GM23338 (cell line): ENCODE results near the gene HCFC2. TPM values are rescaled to one million over a fixed set of nuclear protein-coding genes. Genes with fewer than 3 reads are reported as not detected.
"Not testable (repeated sequence)": the region's sequence is repeated elsewhere in the genome, so short reads cannot be mapped to it uniquely, and the experiment has no call there.

Experiments
- ATAC-seq: fragments of 200-7000 bp; cut with Tn5 transposase; 3 replicates; pipeline ENCODE4 v1.9.1; 2020
- DNase-seq: peaks from one replicate; pipeline ENCODE4 v3.0.0-alpha.2; 2015; ENCODE audit warnings: low spot score
- H2AFZ ChIP-seq: fragments of 200-600 bp; sonication (generic); 2 replicates; pipeline ENCODE4 v1.8.0; 2016; ENCODE audit warnings: antibody characterized with exemption, mild to moderate bottlenecking, moderate library complexity
- H3F3A ChIP-seq: fragments of 200-600 bp; sonication (generic); replicated peaks from 2 replicates; pipeline ENCODE4 v1.8.0; 2017; ENCODE audit warnings: antibody characterized with exemption, mixed run types, low read depth
- H3K27ac ChIP-seq: fragments of 200-600 bp; sonication (generic); 2 replicates; pipeline ENCODE4 v1.6.1; 2016; ENCODE audit warnings: low read depth
- H3K27me3 ChIP-seq: fragments of 200-600 bp; sonication (generic); 2 replicates; pipeline ENCODE4 v1.8.0; 2016; ENCODE audit warnings: mild to moderate bottlenecking, mixed run types, moderate library complexity; ENCODE audit not compliant: insufficient read depth
- H3K36me3 ChIP-seq: fragments of 200-600 bp; sonication (generic); 2 replicates; pipeline ENCODE4 v1.8.0; 2016; ENCODE audit warnings: mild to moderate bottlenecking; ENCODE audit not compliant: insufficient read depth
- H3K4me1 ChIP-seq: fragments of 200-600 bp; sonication (generic); 2 replicates; pipeline ENCODE4 v1.8.0; 2016; ENCODE audit warnings: mild to moderate bottlenecking, moderate library complexity; ENCODE audit not compliant: insufficient read depth
- H3K4me2 ChIP-seq: fragments of 200-600 bp; sonication (generic); 2 replicates; pipeline ENCODE4 v1.7.1; 2017; ENCODE audit warnings: mixed run types
- H3K4me3 ChIP-seq: fragments of 200-600 bp; sonication (generic); 2 replicates; pipeline ENCODE4 v1.6.1; 2016; ENCODE audit warnings: mixed run types
- H3K79me2 ChIP-seq: fragments of 200-600 bp; sonication (generic); replicated peaks from 2 replicates; pipeline ENCODE4 v1.8.0; 2017; ENCODE audit warnings: mild to moderate bottlenecking; ENCODE audit not compliant: insufficient read depth
- H3K9me2 ChIP-seq: fragments of 200-600 bp; sonication (generic); 2 replicates; pipeline ENCODE4 v1.8.0; 2017; ENCODE audit not compliant: insufficient read depth
- H4K20me1 ChIP-seq: fragments of 200-600 bp; sonication (generic); replicated peaks from 2 replicates; pipeline ENCODE4 v1.8.0; 2017; ENCODE audit warnings: mild to moderate bottlenecking; ENCODE audit not compliant: insufficient read depth
- H3K27ac Mint-ChIP-seq: 2 replicates; pipeline ENCODE4 v1.8.0; 2020; ENCODE audit warnings: inconsistent platforms, mild to moderate bottlenecking, moderate library complexity, mixed read lengths
- H3K27me3 Mint-ChIP-seq: 3 replicates; pipeline ENCODE4 v1.8.0; 2022; ENCODE audit warnings: low read depth, mild to moderate bottlenecking, moderate library complexity, mixed read lengths, inconsistent platforms; ENCODE audit not compliant: insufficient read depth, poor library complexity
- H3K36me3 Mint-ChIP-seq: 3 replicates; pipeline ENCODE4 v1.8.0; 2021; ENCODE audit warnings: low read depth, mild to moderate bottlenecking, inconsistent platforms, moderate library complexity, mixed read lengths
- H3K4me1 Mint-ChIP-seq: 3 replicates; pipeline ENCODE4 v1.8.0; 2020; ENCODE audit warnings: mild to moderate bottlenecking, inconsistent platforms, mixed read lengths
- H3K4me3 Mint-ChIP-seq: 3 replicates; pipeline ENCODE4 v1.8.0; 2021; ENCODE audit warnings: moderate library complexity, mild to moderate bottlenecking, inconsistent platforms, mixed read lengths
- H3K9me3 Mint-ChIP-seq: 3 replicates; pipeline ENCODE4 v1.8.0; 2020; ENCODE audit warnings: moderate library complexity, mild to moderate bottlenecking, inconsistent platforms, mixed read lengths
- EZH2 ChIP-seq: fragments of 200-600 bp; sonication (generic); IDR thresholded peaks from one replicate; pipeline ENCODE4 v1.8.0; 2017; ENCODE audit warnings: antibody characterized with exemption, mild to moderate bottlenecking, low read depth; ENCODE audit not compliant: unreplicated experiment
- JUNB ChIP-seq: IDR thresholded peaks from one replicate; pipeline ENCODE4 v1.6.1; 2016; ENCODE audit warnings: antibody characterized with exemption; ENCODE audit not compliant: unreplicated experiment
- NANOG ChIP-seq: IDR thresholded peaks from 2 replicates; pipeline ENCODE4 v1.6.1; 2016; ENCODE audit warnings: antibody characterized with exemption, borderline replicate concordance
- POLR2AphosphoS5 ChIP-seq: IDR thresholded peaks from 2 replicates; pipeline ENCODE4 v1.6.1; 2016; ENCODE audit warnings: antibody characterized with exemption, low read depth
- STAT1 ChIP-seq: IDR thresholded peaks from one replicate; pipeline ENCODE4 v1.6.1; 2016; ENCODE audit warnings: antibody characterized with exemption; ENCODE audit not compliant: unreplicated experiment
- ZNF331 ChIP-seq: fragments of 250-450 bp; sonication (Bioruptor Pico); IDR thresholded peaks from 2 replicates; pipeline ENCODE4 v1.5.0; 2020; ENCODE audit warnings: low read depth, mild to moderate bottlenecking, moderate library complexity
- polyA plus RNA-seq: library from polyadenylated mRNA; unstranded; fragments of >200 nt; fragmentation: Nextera tagmentation; extraction: Ambion mirVana; gene quantifications from 2 replicates; pipeline ENCODE4 v1.2.1, GENCODE V29; 2016
- total RNA-seq: library from RNA; depleted of rRNA; stranded (reverse); fragments of >200 nt; shearing (Covaris generic); gene quantifications from 2 replicates; pipeline ENCODE4 v1.2.3, GENCODE V29; 2014
- TF ChIP-seq, protein P1 (sequence below): fragments of 250-450 bp; sonication (Bioruptor Pico); IDR thresholded peaks from 2 replicates; pipeline ENCODE4 v1.5.0; 2020; ENCODE audit warnings: mild to moderate bottlenecking, moderate library complexity
- TF ChIP-seq, protein P2 (sequence below): IDR thresholded peaks from one replicate; pipeline ENCODE4 v1.6.1; 2018; ENCODE audit warnings: antibody characterized with exemption; ENCODE audit not compliant: unreplicated experiment

HCFC2 gene
- total and polyA plus RNA-seq, 2 experiments from 2014 or later, result 1.9 to 2.5 TPM

DNA sequence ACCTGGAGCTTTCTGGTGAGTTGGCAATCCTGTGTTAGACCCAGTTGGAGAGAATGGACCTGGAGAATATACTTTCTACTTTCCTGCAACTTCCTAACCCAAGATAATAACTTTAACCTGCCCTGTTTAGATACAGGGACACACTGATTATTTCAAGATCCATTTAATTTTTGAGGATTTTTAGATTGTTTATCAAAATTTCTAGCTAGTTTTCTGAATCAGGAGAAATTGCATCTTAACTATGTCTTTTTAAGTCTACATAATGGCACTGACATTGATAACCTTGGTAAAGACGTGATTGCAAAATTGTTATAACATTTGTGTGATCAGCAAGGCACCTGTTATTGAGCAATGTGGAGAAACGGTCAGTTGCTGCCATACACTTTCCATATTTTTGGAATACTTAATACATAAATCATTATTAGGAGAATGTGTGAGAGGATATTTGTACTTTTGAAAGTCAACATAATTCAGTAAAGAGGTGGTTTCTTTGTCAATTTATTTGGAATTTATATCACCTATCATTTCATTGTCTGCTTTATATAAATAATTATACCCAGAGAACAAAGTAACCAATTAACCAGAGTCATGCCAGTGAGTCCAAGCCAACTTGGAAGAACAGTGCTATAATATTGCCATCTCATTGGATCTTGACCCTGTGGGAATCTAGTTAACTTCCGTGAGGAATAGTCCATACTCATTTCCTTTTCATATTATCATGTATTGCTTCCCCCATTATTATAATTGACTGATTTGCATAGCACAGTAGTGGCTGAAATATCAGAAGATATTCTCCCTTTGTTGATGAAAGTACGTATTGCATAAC is 45.3 kb downstream of the HCFC2 start:
- DNase-seq (no peak), ATAC-seq (no peak)
- Mint-ChIP-seq H3K27me3 (peaks cover 5% of the 10 kb centered on the region), H3K4me3 (no peak overlapping the region), H3K4me1 (peaks cover 16% of the 10 kb centered on the region), H3K9me3 (no peaks in the 10 kb centered on the region; the same call in 2 of the 3 replicates), H3K36me3 (0 out of 3 replicates have a peak, but pooled peaks cover 3% of the 10 kb centered on the region), H3K27ac (no peak overlapping the region)
- no peaks in the 10 kb centered on the region for H3K27me3 ChIP-seq
- H3K27ac ChIP-seq, result no peak overlapping the region
- peaks cover 18% of the 10 kb centered on the region for H3K4me1 ChIP-seq
- H4K20me1 ChIP-seq, result no peaks in the 10 kb centered on the region
- TF ChIP-seq JUNB (no peak), ZNF331 (CRISPR knock-in tag) (no peak), EZH2 (no peak), POLR2AphosphoS5 (no peak), NANOG (no peak), STAT1 (no peak)
- TF ChIP-seq, protein P1, sequence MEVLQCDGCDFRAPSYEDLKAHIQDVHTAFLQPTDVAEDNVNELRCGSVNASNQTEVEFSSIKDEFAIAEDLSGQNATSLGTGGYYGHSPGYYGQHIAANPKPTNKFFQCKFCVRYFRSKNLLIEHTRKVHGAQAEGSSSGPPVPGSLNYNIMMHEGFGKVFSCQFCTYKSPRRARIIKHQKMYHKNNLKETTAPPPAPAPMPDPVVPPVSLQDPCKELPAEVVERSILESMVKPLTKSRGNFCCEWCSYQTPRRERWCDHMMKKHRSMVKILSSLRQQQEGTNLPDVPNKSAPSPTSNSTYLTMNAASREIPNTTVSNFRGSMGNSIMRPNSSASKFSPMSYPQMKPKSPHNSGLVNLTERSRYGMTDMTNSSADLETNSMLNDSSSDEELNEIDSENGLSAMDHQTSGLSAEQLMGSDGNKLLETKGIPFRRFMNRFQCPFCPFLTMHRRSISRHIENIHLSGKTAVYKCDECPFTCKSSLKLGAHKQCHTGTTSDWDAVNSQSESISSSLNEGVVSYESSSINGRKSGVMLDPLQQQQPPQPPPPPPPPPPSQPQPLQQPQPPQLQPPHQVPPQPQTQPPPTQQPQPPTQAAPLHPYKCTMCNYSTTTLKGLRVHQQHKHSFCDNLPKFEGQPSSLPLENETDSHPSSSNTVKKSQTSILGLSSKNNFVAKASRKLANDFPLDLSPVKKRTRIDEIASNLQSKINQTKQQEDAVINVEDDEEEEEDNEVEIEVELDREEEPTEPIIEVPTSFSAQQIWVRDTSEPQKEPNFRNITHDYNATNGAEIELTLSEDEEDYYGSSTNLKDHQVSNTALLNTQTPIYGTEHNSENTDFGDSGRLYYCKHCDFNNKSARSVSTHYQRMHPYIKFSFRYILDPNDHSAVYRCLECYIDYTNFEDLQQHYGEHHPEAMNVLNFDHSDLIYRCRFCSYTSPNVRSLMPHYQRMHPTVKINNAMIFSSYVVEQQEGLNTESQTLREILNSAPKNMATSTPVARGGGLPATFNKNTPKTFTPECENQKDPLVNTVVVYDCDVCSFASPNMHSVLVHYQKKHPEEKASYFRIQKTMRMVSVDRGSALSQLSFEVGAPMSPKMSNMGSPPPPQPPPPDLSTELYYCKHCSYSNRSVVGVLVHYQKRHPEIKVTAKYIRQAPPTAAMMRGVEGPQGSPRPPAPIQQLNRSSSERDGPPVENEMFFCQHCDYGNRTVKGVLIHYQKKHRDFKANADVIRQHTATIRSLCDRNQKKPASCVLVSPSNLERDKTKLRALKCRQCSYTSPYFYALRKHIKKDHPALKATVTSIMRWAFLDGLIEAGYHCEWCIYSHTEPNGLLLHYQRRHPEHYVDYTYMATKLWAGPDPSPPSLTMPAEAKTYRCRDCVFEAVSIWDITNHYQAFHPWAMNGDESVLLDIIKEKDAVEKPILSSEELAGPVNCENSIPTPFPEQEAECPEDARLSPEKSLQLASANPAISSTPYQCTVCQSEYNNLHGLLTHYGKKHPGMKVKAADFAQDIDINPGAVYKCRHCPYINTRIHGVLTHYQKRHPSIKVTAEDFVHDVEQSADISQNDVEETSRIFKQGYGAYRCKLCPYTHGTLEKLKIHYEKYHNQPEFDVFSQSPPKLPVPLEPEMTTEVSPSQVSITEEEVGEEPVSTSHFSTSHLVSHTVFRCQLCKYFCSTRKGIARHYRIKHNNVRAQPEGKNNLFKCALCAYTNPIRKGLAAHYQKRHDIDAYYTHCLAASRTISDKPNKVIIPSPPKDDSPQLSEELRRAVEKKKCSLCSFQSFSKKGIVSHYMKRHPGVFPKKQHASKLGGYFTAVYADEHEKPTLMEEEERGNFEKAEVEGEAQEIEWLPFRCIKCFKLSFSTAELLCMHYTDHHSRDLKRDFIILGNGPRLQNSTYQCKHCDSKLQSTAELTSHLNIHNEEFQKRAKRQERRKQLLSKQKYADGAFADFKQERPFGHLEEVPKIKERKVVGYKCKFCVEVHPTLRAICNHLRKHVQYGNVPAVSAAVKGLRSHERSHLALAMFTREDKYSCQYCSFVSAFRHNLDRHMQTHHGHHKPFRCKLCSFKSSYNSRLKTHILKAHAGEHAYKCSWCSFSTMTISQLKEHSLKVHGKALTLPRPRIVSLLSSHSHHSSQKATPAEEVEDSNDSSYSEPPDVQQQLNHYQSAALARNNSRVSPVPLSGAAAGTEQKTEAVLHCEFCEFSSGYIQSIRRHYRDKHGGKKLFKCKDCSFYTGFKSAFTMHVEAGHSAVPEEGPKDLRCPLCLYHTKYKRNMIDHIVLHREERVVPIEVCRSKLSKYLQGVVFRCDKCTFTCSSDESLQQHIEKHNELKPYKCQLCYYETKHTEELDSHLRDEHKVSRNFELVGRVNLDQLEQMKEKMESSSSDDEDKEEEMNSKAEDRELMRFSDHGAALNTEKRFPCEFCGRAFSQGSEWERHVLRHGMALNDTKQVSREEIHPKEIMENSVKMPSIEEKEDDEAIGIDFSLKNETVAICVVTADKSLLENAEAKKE (CRISPR knock-in tag), result no peak
- TF ChIP-seq, protein P2, sequence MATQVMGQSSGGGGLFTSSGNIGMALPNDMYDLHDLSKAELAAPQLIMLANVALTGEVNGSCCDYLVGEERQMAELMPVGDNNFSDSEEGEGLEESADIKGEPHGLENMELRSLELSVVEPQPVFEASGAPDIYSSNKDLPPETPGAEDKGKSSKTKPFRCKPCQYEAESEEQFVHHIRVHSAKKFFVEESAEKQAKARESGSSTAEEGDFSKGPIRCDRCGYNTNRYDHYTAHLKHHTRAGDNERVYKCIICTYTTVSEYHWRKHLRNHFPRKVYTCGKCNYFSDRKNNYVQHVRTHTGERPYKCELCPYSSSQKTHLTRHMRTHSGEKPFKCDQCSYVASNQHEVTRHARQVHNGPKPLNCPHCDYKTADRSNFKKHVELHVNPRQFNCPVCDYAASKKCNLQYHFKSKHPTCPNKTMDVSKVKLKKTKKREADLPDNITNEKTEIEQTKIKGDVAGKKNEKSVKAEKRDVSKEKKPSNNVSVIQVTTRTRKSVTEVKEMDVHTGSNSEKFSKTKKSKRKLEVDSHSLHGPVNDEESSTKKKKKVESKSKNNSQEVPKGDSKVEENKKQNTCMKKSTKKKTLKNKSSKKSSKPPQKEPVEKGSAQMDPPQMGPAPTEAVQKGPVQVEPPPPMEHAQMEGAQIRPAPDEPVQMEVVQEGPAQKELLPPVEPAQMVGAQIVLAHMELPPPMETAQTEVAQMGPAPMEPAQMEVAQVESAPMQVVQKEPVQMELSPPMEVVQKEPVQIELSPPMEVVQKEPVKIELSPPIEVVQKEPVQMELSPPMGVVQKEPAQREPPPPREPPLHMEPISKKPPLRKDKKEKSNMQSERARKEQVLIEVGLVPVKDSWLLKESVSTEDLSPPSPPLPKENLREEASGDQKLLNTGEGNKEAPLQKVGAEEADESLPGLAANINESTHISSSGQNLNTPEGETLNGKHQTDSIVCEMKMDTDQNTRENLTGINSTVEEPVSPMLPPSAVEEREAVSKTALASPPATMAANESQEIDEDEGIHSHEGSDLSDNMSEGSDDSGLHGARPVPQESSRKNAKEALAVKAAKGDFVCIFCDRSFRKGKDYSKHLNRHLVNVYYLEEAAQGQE, result no peak
- no peak overlapping the region for H3K4me2 ChIP-seq
- H3F3A ChIP-seq, result no peaks in the 10 kb centered on the region
- H3K79me2 ChIP-seq, result no peaks in the 10 kb centered on the region
- H2AFZ ChIP-seq, result no peak overlapping the region
- no peaks in the 10 kb centered on the region for H3K9me2 ChIP-seq
- H3K36me3 ChIP-seq, result no peaks in the 10 kb centered on the region
- H3K4me3 ChIP-seq, result no peak overlapping the region

DNA sequence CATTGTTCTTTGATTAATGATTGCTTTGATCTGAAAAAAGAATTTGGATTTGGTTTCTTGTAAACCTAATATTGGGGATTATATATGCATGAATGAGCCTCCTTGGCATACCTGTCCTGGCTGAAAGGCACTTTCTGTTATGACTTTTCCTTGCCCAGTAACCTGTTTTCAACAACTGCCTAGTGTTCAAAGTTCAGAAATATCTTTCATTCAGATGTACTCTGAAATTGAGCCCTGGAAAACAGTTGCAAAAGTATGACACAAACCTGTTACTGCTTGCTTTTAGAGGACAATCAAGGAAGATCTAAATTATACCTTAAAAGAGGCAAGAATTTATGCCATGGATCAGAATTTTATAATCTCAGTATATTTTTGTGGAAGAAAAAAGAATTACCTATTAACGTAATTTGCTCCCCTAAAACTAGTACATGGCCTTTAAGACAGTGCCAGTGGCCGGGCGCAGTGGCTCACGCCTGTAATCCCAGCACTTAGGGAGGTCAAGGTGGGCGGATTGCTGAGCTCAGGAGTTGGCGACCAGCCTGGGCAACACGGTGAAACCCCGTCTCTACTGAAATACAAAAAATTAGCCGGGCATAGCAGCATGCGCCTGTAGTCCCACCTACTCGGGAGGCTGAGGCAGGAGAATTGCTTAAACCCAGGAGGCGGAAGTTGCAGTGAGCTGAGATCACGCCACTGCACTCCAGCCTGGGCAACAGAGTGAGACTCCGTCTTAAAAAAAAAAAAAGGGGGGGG is 50.7 kb downstream of the HCFC2 start:
- H3K4me1 ChIP-seq, H3K36me3 ChIP-seq, H3K27me3 ChIP-seq, H2AFZ ChIP-seq, DNase-seq, H3K4me3 ChIP-seq, H3K9me3 Mint-ChIP-seq, H3K27ac Mint-ChIP-seq, H3K4me3 Mint-ChIP-seq, H3K27me3 Mint-ChIP-seq, H3K79me2 ChIP-seq, H4K20me1 ChIP-seq, H3K9me2 ChIP-seq, H3F3A ChIP-seq, H3K27ac ChIP-seq, ATAC-seq, H3K4me1 Mint-ChIP-seq, H3K4me2 ChIP-seq: not testable (repeated sequence)
- peaks cover 18% of the 10 kb centered on the region for H3K36me3 Mint-ChIP-seq
